RPMI8226 (cell line): Measurements from ENCODE around the gene CAMTA1.
"Not testable (repeated sequence)": the region's sequence is repeated elsewhere in the genome, so short reads cannot be mapped to it uniquely, and the experiment has no call there.

Experiments used
- DNase-seq: peaks from one replicate; pipeline ENCODE4 v3.0.0-alpha.2; 2015

CAMTA1 gene, protein sequence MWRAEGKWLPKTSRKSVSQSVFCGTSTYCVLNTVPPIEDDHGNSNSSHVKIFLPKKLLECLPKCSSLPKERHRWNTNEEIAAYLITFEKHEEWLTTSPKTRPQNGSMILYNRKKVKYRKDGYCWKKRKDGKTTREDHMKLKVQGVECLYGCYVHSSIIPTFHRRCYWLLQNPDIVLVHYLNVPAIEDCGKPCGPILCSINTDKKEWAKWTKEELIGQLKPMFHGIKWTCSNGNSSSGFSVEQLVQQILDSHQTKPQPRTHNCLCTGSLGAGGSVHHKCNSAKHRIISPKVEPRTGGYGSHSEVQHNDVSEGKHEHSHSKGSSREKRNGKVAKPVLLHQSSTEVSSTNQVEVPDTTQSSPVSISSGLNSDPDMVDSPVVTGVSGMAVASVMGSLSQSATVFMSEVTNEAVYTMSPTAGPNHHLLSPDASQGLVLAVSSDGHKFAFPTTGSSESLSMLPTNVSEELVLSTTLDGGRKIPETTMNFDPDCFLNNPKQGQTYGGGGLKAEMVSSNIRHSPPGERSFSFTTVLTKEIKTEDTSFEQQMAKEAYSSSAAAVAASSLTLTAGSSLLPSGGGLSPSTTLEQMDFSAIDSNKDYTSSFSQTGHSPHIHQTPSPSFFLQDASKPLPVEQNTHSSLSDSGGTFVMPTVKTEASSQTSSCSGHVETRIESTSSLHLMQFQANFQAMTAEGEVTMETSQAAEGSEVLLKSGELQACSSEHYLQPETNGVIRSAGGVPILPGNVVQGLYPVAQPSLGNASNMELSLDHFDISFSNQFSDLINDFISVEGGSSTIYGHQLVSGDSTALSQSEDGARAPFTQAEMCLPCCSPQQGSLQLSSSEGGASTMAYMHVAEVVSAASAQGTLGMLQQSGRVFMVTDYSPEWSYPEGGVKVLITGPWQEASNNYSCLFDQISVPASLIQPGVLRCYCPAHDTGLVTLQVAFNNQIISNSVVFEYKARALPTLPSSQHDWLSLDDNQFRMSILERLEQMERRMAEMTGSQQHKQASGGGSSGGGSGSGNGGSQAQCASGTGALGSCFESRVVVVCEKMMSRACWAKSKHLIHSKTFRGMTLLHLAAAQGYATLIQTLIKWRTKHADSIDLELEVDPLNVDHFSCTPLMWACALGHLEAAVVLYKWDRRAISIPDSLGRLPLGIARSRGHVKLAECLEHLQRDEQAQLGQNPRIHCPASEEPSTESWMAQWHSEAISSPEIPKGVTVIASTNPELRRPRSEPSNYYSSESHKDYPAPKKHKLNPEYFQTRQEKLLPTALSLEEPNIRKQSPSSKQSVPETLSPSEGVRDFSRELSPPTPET (N-terminal part only)

GRCh38 chr1:6785318-6785727, at the start of gene CAMTA1:
CAMTA1 (plus strand) TSS chr1:6785454; CDS start chr1:6785531, 77 bp downstream.
- no peak for DNase-seq

DNA sequence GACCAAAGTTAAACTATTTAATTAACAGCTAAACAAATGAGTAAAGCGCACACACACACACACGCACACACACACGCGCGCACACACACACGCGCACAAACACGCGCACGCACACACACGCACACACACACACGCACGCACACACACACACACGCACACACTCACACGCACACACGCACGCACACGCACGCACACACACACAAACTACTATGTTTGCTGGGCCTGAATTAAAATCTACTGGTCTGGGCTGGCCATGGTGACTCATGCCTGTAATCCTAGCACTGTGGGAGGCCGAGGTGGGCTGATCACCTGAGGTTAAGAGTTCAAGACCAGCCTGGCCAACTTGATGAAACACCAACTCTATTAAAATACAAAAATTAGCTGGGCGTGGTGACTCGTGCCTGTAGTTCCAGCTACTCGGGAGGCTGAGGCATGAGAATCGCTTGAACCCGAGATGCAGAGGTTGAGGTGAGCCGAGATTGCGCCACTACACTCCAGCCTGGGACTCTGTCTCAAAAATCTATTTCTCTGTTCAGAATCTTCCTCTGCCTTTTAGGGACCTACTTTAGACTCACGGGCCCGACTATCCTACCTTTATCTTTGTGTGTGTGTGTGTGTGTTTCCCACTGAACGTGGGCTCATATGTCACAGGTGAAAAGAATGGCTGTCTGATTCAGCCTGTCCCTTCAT, 46.1 kb upstream of the CAMTA1 start:
- no peak for DNase-seq

GRCh38 chr1:6742676-6743188, 42.5 kb upstream of the CAMTA1 start:
- not testable (repeated sequence) for DNase-seq

DNA sequence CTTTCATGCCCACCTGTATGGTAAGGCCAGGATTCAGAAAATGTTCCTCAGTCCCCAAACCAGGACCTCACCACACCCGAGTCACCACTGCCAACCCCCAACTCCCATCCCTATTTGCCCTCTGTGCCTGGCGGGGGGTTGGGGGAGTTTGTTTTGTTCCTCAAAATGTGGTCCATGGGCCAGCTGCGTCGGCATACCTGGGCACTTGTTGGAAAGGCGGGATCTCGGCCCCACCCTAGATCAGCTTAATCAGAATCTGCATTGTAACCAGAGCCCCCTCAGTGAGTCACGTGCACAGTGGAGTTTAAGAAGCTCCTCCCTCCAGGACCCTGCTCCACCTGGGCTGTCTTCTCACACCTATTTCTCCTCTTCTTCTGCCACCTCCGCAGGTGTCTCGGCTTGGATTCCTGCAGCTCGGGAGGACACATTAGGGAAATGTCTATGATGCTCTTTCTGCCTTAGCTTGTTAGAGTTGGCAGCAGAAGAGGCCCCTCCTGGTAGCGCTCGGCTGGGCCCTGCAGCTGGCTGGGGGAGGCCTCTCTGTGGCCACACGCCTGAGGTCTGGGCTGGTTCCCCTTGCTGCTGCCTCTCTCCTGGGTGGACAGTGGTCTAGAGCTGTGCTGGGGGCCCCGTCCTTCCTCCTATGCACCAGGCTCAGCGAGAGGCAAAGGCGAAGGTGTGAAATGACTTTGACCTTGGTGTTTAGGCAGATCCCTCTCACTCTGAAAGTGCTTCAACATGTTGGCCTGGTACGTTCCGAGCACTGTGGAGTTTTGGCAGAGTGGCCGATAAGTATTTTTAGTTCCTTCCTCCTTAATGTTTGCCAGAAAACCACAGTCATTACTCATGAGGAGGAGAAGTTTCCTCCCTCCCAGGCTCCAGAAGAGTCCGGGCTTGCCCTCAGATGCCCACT, 41.8 kb upstream of the CAMTA1 start:
- DNase-seq, result peak; percentile 87

DNA sequence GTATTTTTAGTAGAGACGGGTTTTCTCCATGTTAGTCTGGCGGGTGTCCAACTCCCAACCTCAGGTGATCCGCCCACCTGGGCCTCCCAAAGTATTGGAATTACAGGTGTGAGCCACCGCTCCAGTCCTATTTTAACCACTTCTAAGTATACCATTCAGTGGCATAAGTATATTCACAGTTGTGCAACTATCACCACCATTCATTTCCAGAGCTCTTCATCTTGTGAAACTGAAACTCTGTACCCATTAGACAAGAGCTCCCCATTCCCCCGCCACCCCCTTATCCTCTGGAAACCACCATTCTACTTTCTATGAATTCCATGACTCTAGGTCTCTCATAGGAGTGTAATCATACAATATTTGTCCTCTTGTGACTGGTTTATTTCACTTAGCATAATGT, 40.2 kb upstream of the CAMTA1 start:
- DNase-seq, result peak; percentile 87

- no peak for DNase-seq
These were observed 37.6 kb upstream of the CAMTA1 start for GRCh38 chr1:6747674-6748073.

DNA sequence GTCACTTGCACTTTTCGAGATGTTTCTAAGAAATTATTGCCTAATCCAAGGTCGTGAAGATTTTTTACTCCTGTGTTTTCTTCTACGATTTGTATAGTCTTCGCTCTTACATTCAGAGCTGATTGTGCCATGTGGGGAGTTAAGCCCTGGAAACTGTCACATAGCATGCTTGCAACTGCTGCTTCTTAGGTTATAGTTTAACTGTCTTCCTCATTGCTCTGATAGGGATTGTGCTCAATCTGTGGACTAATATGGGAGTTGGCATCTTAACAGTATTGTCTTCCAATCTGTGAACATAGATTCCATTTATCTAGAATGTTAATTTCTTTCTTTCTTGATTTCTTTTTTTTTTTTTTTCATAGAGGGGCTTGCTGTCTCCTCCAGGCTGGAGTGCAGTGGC, 34.8 kb upstream of the CAMTA1 start:
- DNase-seq, result no peak

- DNase-seq, result no peak
These were observed 31.7 kb upstream of the CAMTA1 start for GRCh38 chr1:6753320-6754140.

DNA sequence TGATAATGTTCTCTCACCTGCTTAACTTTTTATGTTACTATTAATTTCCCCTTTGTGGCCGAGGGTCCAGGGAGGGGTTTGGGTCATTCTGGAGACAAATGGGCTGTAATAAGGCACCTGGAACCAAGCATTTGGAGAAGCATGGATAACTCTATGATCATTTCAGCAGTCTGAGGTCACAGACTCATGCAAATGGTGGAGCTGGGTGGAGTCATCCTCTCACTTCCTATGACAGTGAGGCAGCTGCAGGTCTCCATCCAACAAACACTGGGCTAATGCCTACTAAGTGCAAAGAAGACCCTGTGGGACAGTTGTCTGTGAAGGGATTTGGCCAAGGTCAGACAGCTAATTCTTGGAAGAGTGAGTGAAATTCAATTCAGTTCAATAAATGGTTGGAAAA, 28.8 kb upstream of the CAMTA1 start:
- DNase-seq, result peak; percentile 18

DNA sequence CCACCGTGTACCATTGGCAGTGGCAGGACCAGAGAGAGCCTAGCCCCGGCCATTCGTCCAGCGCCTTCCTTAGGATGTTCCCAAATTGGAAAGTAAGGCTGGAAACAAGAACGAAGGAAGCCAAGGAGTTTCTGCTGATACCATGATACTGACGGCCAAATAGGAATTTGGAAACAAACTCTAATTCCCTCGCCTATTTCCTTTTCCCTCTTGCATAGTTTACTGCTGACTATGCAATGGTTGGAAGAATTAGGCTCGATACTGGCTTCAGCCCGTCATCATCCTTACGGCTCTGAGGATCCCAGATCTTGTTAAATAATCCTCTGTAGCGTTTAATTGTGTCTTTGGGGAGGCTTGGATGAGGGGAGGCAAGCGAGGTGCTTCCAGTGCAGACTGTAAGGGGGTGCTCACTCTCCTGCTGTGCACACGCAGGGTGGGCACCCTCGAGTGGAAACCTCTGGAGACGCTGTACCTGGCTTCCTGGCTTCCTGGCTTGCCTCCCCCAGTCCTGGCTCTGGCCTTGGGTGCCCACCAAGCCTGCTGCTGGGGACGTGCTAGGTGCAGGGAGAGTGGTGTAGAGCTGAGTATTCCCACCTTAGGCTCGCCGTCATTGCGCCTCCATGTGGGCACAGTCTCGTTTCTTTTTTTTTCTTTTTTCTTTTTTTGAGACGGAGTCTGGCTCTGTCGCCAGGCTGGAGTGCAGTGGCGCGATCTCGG, 27.4 kb upstream of the CAMTA1 start:
- DNase-seq, result no peak

GRCh38 chr1:6761196-6761737, 24.0 kb upstream of the CAMTA1 start:
- DNase-seq, result no peak

DNA sequence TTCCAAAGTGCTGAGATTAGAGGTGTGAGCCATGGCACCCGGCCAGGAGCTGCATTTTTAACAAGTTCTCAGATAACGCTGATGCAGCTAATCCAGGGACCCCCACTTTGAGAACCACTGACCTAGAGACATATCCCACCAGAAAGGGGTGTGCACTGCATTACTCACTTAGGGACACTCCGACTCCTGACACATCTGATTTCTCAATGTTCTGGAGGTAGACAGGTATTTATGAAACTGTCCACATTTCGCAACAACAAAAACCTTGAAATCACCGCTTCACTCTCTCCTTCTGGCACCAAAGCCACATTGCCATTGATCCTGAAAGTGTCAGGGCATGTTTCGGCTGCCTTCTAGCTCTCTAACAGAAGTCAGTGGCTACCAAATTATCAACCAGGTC, 23.2 kb upstream of the CAMTA1 start:
- peak; percentile 54 for DNase-seq

- no peak for DNase-seq
These were observed 14.4 kb upstream of the CAMTA1 start for GRCh38 chr1:6770751-6771440.

GRCh38 chr1:6771441-6771769, 13.8 kb upstream of the CAMTA1 start:
- DNase-seq, result no peak

- DNase-seq, result no peak
These were observed 10.9 kb upstream of the CAMTA1 start for GRCh38 chr1:6774381-6774780.

DNA sequence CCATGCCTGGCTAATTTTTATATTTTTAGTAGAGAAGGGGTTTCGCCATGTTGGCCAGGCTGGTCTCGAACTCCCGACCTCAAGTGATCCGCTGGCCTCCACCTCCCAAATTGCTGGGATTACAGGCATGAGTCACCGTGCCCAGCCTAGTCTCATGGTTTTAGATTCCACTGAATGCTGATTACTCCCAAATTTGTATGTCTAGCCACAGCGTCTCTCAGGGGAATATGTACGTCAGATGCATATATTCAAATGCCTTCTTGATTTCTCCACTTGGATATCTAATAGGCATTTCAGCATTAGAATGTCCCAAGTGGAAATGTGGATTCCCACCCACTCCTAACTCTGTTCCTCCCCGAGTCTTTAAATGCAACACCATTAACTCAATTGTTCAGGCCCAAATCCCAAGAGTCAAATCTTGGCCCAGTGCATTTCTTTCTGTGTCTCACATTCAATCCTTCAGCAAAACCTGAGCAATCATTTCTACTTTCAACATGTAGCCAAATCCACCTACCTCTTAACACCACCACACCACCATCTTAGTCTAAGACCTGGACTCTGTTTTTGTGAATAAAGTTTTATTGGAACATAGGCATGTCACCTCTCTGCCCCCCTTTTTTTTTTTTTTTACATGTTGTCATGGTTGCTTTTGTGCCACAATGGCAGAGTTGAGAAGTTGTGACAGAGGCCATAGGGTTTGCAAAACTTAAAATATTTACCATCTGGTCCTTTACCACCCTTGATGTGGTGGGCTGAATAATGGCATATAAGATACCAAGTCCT, 9.8 kb upstream of the CAMTA1 start:
- DNase-seq, result no peak

DNA sequence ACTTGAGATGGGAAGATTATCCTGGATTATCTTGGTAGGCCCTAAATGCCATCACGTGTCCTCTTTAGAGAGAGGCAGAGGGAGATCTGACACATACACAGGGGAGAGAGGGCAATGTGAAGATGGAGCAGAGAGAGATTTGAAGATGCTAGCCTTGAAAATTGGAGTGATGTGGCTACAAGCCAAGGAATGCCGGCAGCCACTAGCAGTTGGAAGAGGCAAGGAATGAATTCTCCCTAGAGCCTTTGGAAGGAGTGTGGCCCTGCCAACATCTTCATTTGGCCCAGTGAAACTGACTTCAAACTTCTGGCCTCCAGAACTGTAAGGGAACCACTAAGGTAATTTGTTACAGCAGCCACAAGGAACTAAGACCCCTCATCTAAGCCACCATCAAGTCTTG, 8.9 kb upstream of the CAMTA1 start:
- DNase-seq, result no peak

- DNase-seq, result peak; percentile 63
These were observed 8.4 kb upstream of the CAMTA1 start for GRCh38 chr1:6776895-6777294.
